ENCODE measurements around the gene VSX1.

- no peak for TF ChIP-seq POLR2A (IDR thresholded peaks at IDR 0.05)
- no peak for TF ChIP-seq CTCF (IDR thresholded peaks at IDR 0.05)
Observed at GRCh38 chr20:25031241-25031640, 50.7 kb downstream of the VSX1 start.
